UCSD-AML1 (cell line): ENCODE results near the gene DENND6B.
A peak's percentile ranks its signal among the peaks of the same experiment; 100 is the strongest.

ENCODE experiments used
- DNase-seq: peaks from one replicate; lab custom pipeline; 2025; ENCODE audit not compliant: unreplicated experiment; lab: John Stamatoyannopoulos, UW

Gene DENND6B

DNA sequence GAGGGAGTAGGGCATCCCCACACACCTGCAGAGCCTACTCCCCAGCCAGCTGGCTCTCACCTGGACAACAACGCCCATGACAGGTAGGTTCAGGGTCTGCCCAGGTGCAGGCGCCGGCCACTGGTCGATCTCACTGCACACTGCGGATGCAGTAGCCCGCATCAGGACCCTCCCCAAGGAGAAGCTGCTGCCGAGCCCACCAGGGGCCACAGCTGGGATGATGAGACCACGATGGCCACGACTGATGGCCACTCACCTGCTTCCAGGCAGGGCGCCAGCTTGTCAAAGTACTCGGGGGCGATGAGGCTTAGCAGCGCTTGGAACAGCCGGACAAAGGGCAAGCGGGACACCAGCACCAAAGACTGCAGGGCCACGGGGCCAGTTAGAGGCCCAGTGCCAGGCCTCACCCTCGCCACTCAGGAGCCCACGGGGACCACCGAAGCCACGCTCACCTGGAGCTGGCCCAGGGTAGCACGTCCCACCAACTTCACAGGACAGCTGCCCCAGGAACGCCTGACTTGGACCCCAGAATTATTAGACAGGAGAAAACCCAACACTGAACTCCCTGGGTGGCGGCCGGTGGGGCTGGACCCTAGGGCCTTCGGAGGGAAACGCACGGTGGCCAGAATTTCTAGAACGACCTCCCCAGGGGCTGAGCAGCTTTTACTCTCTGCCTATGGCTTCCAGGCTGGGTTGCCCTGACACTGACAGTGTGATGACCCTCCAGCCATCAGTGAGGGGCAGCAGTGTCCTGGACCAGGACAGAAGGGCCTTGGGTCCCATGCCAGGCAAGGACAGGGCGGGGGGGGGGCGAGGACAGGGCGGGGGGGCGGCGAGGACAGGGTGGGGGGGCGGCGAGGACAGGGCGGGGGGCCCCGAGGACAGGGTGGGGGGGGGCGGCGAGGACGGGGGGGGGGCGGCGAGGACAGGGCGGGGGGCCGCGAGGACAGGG lies 10.4 kb downstream of the DENND6B start:
- no peak for DNase-seq

DNA sequence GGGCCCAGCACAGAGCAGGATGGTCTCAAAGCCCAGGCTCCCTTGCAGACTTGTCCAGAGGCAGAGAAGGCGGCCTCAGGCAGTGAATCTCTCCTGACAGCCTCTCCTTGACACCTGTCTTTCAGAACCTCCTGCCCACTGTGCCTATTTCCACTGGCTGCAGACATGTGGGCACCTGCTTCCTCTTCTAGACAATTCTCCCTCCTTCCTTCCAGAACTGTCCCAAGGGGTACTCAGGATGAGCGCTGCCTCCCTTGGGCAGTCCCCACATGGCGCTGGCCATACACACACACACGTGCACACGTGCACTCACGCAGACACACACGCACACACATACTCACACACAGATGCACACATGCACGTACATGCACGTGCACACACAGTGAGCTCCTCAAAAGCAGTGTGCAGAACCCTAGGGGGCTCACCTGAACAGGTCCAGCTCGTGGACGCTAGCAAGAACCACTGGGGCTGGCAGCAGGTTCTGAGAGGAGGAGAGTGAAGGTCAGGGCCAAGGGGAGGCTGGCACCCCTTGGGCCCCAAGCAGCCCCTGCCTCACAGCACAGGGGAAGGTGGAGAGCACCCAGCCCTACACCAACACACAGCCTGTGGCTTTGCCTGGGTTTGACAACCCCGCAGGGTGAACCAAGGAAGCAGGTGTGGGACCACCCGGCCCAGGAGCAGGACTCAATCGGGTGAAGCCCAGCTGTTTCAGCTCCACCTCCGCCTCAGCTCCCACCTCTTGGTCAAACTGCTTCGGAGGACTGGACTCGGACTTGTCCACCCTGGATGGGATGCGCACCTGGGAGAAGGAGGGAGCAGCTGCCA lies 11.3 kb downstream of the DENND6B start:
- DNase-seq, result no peak

DNA sequence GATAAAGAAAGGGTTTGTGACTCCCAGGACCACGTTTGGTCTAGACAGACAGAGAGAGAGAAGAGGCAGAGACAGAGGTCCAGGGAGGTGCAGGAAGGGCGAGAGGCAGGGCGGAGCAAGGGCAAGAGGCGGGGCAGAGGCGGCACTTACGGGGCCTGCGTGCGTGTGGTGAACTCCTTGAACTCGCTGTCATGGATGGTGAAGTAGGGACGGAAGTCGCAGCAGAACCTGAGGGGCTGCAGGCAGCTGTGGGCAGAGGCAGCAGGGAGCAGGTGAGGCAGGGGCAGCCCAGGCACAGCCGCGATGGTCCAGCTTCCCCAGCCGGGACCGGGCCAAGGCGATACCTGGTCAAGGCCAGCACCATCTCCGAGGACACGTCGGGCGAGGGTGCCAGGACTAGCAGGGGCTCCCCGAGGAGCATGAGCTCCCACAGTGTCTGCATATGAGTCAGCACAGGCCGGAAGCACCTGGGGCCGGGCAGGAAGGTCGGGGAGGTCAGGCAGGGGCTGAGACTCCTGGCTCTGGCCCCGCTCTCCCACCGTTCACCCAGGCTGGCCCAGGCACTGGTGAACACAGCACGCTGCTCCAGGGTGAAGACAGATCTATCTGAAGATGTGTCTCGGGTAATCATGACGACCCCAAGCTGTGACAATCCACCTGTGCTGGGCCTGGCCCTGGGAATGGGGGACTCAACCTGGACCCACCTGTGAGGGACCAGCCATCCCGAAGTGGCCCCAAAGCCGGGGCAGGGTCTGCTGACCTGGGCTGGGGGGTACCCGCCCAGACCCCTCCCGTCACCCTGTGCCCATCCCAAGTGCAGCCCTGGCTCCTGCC lies 12.1 kb downstream of the DENND6B start:
- peak; percentile 81 for DNase-seq

DNA sequence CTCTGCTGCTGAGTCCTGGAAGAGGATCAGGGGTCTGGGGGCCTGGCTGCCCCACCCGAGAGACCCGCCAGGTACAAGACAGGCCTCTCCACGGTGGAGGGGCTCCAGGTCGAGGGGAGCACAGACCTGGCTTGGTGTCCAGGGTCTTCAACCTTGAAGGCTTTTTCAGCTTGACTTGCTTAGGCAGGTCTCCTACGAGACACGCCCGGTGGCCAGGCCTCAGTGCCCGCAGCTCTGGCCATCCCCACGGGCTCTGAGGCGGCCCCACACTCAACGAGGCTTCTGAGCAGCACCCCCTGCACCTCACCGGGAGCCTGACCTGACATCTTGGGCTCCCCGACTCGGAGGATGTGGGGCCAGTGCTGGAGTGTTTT lies 12.7 kb downstream of the DENND6B start:
- no peak for DNase-seq

DNA sequence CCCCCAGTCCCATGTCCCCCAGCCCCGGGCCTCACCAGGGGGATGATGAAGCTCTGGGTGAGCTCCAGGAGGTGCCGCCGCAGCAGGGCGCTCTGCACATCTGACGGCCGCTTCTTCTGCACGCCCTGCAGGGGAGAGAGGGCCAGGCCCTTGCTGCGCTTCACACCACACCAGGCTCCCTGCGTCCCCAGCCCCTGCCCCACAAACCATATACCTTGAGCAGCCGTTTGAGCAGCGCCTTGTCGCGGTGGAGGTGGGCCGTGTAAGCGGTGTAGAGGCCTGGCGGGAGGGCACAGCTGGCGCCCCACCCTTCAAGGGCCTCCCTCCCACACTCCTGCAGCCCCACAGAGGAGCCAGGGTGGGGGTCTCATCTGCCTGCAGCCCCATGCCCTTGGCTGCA lies 13.2 kb downstream of the DENND6B start:
- DNase-seq, result no peak

DNA sequence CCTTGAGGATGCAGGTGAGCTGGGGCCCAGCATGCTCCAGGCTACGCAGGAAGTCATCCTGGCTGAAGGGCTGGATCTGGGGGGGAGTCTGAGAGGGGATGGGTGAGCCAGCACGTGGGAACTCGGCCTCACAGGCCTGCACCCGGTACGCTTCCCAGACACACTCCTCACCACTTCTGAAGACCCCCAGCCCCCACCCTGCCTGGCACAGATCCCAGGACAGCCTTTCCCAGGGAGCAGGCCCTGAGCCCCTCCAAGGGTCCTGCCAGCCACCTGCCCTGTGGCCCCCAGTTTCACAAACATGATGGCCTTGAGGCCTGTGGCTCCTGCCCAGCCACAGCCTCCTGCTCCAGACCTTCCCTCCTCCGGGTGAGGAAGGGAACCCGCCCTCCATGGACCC lies 13.8 kb downstream of the DENND6B start:
- DNase-seq, result no peak

DNA sequence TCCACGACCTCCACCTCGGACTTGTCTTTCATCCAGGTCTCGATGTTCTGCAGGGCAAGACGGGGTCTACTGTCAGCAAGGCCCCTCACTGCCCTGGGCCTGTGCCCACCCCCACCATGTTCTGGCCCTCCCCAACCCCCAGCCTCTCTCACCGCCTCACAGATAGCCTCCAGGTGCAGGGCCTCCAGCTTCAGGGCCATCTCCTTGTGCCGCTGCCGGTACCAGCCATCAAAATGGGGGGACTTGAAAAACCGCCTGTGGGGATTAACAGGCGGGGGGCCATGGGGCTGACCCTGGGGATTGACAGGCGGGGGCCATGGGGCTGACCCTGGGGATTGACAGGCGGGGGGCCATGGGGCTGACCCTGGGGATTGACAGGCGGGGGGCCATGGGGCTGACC lies 14.4 kb downstream of the DENND6B start:
- no peak for DNase-seq

DNA sequence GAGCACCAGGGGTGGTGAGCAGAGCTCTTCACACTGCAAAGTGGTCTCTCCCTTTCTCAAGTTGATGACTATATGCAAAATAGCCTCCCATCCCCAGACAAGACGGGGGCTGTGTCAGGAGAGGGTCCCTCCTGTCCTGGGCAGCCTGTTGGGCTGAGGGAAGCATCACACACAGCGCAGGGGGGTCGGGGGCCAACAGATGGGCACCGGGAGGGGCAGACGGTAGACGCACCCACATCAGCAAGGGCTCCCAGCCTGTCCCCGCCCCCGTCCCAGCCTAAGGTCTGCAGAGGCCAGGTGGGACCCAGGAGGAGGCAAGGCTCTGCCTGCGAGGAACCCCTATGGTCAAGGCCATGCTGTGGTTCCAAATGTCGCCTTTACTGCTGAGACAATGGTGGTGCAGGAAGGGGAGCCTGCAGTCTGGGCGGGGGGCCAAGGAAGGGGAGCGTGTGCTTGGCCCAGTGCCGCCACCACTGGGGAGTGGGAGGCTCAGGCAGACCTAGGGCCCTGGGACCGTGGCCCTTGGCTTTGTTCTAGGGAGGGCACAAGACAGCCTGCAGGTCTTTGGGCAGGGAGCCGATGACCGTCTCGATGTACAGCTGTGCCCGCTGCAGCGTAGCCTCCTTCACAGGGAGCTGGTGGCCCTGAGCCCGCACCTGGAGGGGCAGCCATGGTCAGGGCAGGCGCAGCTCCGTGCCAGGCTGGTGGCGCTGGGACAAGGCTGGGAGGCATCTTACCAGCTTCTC lies 15.0 kb downstream of the DENND6B start:
- no peak for DNase-seq

DNA sequence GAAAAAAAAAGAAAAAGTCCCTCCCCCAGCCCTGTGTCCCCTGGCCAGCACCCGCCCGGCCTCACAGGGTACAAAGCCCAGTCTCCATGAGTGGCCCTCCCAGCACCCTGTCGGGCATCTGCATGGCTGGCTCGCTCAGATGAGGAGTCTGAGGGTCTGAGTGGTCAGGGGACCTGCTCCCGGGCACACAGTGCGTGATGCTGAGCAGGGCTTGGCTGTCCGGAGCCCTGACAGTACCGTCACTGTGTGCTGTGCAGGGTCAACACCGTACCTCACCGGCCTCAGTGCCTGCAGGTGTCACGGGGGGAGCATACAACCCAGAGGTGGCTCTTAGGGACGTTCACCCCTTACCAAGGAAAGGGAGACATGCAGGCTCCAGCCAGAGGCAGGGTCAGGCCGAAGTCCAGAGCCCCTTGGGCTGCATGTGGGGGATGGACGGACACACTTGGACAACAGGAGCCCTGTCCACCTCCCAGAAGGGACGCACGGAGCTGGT lies 15.8 kb downstream of the DENND6B start:
- DNase-seq, result no peak

DNA sequence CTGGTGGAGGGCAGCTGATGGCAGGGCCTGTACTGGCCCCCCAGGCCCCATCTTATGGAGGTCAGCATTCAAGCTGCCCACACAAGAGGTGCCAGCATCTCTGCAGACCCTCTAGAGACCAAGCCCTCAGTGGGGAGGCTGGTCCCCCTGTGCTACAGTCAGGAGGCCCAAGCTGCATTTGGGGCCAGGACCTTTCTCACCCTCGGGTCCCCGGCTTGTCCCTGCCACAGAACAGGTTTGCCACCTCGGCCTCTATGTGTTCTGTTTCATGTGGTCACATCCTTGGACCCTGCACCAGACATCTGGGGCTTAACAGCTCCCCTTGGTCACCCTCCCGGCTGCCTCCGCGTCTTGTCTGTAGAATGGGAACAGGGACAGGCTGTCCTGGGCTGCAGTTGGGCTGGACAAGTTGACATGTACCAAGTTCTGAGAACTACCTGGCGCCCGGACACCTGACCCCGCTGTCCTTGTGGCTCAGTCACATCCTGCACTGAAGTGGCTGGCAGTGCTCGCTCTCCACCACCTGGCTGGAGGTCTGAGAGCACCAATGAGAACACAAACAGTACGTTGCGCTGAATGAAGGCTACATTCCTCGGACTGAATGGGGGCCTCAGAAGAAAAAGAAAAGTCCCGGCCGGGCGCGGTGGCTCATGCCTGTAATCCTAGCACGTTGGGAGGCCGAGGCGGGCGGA lies 16.6 kb downstream of the DENND6B start:
- DNase-seq, result no peak

DNA sequence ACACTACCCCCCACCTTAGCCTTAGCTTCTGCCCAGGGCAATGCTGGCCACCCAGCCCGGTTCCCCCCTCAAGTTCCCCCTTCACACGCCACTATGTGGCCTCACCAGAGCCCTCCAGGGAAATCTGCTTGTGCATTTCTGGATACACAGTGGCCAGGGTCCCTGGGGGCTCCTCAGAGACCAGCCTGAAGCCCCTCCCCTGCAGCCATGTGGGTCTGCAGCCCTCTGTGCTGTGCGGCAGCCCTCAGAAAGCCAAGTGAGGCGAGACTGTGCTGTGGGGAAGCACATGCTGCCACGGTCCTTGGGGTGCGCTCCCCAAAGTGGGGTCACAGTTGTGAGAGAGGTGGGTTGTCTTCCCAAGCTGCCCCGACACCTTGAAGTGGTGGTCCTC lies 17.2 kb downstream of the DENND6B start:
- no peak for DNase-seq

DNA sequence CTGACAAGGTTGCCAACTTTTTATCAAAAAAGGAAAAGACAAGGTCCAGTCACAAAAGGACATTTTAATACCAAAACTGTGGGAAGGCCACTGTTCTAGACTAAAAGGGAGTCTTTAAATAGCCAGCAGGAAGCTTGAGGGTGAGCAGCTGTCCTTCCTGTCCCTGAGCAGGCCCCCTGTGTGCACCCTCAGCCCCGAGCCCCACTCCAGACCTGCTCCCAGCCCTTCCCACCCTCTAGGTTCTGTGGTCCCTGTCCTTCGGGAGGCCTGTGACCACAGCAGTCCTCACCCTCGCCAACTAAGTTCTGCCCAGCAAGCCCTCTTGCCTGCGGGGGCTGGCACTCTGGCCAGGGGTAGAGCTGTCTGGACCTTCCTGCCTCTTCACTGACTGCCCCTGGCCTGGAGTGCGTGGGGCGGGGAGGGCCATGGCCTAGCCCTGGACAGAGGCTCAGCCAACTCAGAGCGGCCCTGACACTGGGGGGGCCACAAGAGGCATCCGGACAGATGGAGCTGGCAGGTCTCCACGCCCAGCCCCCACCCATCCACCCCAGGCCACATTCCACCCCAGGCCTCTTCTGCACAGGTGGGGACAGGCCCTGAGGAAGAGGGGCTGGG lies 17.7 kb downstream of the DENND6B start:
- DNase-seq, result peak; percentile 56

DNA sequence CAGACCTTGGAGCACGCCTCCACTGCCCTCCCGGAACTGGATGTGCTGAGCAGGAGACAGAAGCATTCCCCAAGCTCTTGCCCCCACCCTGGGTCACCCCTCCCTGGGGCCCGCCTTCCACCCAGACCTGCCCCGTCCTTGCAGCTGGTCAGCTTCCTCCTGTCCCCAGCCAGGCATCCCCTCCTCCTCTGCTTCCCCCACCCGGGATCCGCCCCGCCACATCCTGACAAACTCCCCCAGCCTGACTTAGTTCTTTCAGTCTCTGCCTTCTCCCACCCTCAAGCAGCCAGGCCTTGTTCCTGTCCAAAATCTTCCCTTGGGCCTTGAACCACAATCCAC lies 18.2 kb downstream of the DENND6B start:
- DNase-seq, result peak; percentile 91

DNA sequence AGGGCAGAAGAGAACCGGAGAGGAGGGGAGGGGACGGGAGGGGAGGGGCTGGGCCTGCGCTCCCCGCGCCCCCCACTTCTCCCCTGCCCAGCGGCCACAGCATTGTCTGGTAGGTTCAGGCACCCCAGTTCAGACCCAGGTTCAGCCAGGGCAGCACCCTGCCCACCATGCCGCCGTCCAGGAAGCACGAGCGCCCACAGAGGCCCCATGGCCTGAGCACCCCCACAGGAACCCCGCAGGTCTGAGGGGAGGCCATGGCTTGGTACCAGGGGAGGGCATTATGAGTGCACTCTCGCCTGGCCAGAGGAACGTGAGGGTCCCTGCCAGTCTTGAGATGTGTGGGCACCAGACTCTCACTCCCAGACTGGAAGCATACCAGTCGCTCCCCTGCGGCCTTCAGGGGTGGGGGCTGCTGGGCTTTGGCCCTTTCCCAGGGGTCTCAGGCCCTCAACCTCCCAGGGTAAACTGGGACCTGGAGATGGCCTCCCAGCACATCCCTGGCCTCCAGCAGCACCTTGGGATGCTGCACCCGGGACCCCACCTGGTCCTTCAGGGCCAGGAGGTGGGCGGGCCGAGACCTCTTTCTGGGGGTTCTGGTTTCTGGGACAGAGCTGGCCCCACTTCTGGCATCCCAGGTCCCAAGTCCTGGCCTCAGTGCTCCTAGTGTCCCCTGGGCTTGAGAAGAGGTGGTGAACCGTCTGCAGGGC lies 18.8 kb downstream of the DENND6B start:
- DNase-seq, result peak; percentile 67

DNA sequence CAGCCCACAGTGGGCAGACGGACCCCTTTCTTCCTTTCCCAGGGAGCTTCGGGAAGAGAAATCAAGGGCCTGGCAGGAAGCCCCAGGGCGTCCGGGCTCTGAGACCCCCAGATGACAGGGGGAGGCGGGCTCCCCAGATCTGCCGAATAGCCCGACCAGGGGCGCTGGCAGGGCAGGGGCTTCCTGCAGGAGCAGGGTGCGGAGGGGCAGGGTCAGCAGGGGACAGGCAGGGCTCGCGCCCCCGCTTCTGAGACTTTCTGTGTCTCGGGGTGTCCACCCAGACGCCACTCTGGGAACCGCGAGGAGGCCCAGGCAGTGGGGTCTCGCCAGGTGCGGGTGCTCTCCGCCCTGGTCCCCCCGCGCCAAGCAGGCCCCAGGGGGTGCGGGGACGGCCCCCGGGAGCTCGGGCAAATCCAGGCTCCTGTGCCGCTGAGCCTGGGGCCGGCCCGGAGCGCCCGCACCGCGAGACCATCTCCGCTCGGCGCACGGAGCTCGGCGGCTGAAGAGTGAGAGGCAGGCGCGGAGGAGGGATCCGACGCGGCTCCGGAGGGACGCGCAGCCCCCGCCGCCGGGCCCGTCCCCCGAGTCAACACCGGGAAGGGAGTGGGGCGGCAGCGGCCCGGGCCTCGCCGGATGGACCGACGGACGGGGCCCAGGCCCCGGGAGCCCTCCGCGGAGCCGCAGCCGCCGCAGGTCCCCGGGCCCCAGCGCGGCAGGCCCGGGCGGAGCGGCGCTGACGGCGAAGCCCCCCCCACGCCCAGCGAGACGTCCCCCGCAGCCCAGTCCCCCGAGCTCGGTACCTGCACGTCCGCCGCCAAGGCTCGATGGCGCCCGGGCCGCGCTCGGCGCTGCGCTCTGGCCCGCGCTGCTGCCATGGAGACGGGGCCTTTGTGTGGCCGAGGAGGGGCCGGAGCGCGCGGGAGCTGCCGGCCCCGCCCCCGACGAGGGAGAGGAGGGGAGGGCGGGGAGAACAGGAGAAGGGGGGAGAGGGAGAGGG lies 19.8 kb downstream of the DENND6B start, which contains the start of gene PLXNB2:
TSS of gene PLXNB2 (minus strand) at position 894 of the 997 bp plus-strand sequence. CDS start 17,062 bp downstream, outside the sequence.
- peak; percentile 85 for DNase-seq

DNA sequence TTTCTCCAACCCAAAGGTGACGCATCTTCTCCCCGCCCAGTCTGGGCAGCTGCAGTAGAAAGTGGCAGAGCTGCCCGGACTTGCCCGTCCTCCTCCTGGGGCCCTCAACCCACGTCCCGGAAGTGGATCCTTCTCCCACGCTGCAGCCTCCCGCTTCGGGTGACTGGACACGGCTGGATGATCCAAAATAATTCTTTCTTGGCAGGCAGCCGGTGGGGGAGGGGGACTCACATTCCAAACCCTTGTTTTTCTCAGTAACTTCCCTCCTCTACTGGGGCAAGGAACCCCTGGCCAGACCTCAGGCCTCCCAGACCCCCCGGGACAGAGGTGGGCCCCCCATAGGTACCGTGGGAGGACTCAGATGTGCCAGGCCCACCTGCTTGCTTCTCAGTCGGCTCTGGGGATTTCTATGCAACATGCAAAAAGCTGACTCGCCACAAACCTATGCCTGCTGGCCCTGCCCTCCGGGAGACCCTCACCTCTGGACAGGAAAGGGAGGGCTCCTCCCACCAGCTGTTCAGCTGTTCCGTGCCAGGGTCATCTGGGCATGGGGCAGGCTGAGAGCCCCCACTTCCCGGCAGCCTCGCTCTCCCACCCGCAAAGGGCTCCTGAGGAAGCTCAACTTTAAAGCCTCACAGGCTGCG lies 20.8 kb downstream of the DENND6B start:
- DNase-seq, result peak; percentile 79

DNA sequence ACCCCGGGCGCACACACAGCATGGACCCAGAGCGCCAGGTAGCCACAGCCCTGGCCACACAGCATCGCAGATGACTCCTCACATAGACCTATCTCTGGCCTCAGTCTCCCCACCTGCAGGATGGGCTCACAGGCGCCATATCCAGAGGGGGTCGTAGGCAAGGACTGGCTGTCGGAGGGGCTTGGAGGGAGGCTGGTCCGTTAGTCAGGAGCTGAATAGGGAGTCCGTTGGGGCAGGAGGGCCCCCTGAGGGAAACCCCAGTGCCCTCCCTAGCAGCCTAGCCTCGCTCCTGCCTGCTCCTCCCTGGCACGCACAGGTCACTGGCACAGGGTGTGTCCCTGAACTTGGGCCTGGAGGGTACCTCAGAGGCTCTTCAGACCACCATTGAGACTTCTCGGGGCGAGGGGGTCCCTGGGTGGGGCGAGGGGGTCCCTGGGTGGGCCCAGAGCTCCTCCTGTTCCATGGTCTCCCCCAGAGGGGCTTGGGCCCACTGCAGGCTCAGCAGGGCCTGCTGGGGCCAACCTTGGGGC lies 21.4 kb downstream of the DENND6B start:
- no peak for DNase-seq
